Aorta (tissue), 5 donors: Measurements from ENCODE around the gene GALNTL6. TPM values are rescaled to one million over a fixed set of nuclear protein-coding genes. Genes with fewer than 3 reads are reported as not detected.

Experiments used
- ATAC-seq: fragments of 200-7000 bp; cut with Tn5 transposase; one replicate; pipeline ENCODE4 v1.9.1; 2022; ENCODE audit warnings: moderate library complexity; ENCODE audit not compliant: low FRiP score
- DNase-seq, 2 donors: peaks; one replicate each; pipeline ENCODE4 v3.0.0-alpha.2; 2020
- H3K27ac ChIP-seq, 2 donors: one replicate each; pipeline ENCODE4 v1.5.1; 2013; ENCODE audit warnings: low read length in 2 of 2, mild to moderate bottlenecking in 2 of 2, moderate library complexity in 2 of 2, control low read depth in 1 of 2, inconsistent platforms in 1 of 2, low read depth in 1 of 2
- H3K27me3 ChIP-seq, 2 donors: one replicate each; pipeline ENCODE4 v1.6.1; 2013; ENCODE audit warnings: control low read depth in 1 of 2, low read length in 1 of 2, mild to moderate bottlenecking in 1 of 2, moderate library complexity in 1 of 2; ENCODE audit not compliant: insufficient read depth in 2 of 2, control insufficient read depth in 1 of 2
- H3K36me3 ChIP-seq, 2 donors: one replicate each; pipeline ENCODE4 v1.6.1; 2013; ENCODE audit warnings: control low read depth in 1 of 2, low read length in 1 of 2, mild to moderate bottlenecking in 1 of 2; ENCODE audit not compliant: insufficient read depth in 2 of 2, control insufficient read depth in 1 of 2
- H3K4me1 ChIP-seq, 2 donors: one replicate each; pipeline ENCODE4 v1.6.1; 2013; ENCODE audit warnings: low read length in 2 of 2, control low read depth in 1 of 2, mild to moderate bottlenecking in 1 of 2, moderate library complexity in 1 of 2; ENCODE audit not compliant: insufficient read depth in 2 of 2, control insufficient read depth in 1 of 2
- H3K4me3 ChIP-seq, 2 donors: one replicate each; pipeline ENCODE4 v1.5.1; 2013; ENCODE audit warnings: low read length in 2 of 2, control low read depth in 1 of 2, mild to moderate bottlenecking in 1 of 2
- H3K9me3 ChIP-seq: one replicate; pipeline ENCODE4 v1.6.1; 2013; ENCODE audit warnings: mild to moderate bottlenecking, low read length; ENCODE audit not compliant: control insufficient read depth
- WGBS, 2 donors: extraction: QIAGEN DNeasy Blood & Tissue Kit; methylation state at CpG; one replicate each; pipeline ENCODE4 v1.1.7; 2013; 5-methylcytosine and 5-hydroxymethylcytosine counted together
- intact Hi-C, 2 donors: fragments of 100-400 bp; cut with DNase I; formaldehyde crosslinking; loops; one replicate each; pipeline versions ENCODE4 v1.14.2 to v1.15.0; 2022
- polyA plus RNA-seq, 2 donors: library from polyadenylated mRNA; stranded (reverse); fragments of 200-250 nt; gene quantifications; one replicate each; pipeline ENCODE4 v1.2.3, GENCODE V29; 2013
- total RNA-seq, 2 donors: library from RNA; stranded (reverse); fragmentation: NEBNext Ultra II Directional; extraction: Animal tissue kit (Norgen Biotek cat#: 25700); gene quantifications; one replicate each; pipeline ENCODE4 v1.2.1, GENCODE V29; 2021
- donor health status: healthy with polysubstance abuse.
- donor health status: Bipolar disorder and iron deficiency.
- donor health status: DM: no; HTN: no; CAD: no.
- donor health status: DM: no; HTN: no; CAD: no.
- donor health status: DM: yes; HTN: yes; CAD: no.

The GALNTL6 gene
- total and polyA plus RNA-seq, 4 donors, result 0.39 to 1.6 (median 0.46) TPM; not detected in 1

DNA sequence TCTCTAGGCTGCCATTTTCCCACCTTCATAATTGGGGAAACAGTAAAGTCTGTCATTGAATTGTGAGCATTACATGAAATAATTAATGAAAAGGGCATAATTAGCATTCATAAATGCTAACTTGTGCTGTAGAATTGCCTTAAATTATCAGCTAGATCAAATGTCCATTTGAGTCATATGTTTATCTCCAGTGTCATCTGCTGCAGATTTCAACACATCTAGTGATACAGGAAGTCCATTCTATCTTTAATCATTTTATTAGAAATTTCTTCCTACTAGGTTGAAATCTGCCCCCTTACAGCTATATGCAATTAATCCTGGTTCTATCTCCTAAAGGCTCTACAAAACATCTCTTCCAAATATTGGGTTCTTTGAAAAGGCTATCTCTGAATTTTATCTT lies 1115.1 kb downstream of the GALNTL6 start:
- Histone ChIP-seq H3K27me3 (no peaks in the 10 kb centered on the region), H3K4me1 (peaks cover 0 to 3% of the 10 kb centered on the region in 2 donors), H3K36me3 (no peaks in the 10 kb centered on the region), H3K27ac (no peak overlapping the region), H3K9me3 (no peaks in the 10 kb centered on the region), H3K4me3 (no peak overlapping the region)
- ATAC-seq (no peak), DNase-seq (no peak)
- intact Hi-C loops, result no loop called here

DNA sequence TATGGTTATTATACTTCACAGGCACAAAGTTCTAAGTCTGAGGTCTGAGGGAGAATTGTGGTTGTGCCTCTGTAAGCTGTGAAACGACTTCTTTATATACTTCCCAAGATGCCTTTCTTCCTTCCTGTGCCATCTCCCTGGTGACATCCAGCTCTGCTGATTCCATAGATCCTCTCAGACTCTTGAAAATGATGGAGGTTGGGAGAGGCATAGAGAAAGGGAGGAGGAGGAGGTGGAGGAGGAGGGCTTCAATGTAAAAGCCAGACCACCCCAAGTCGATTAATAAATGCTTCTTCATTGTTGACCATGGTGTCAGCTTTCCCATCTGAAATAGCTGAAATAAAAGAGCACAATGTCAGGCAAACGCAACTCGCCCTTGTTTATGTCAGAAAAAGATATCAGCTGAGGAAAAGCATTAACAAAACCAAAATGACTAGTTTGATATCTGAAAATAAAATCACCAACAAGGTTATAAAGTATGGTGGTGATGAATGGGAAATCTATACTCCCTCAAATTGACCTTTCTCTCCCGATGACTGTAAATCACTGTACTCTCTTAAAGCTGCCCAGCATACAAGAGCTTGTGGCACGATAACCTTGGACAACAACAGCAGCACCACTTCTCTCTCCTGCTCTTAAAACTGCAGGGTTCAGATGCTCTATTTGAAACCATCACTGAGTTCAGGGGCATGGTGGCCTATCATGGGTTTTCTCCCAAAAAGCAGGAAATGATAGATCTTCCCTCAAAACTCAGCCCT lies 1125.0 kb downstream of the GALNTL6 start:
- WGBS, 2 donors, result 81 to 85% methylated on average over 6 of the region's 6 CpGs
- Histone ChIP-seq H3K36me3 (no peaks in the 10 kb centered on the region), H3K4me3 (no peak overlapping the region), H3K27ac (no peak overlapping the region), H3K27me3 (no peaks in the 10 kb centered on the region), H3K9me3 (no peaks in the 10 kb centered on the region), H3K4me1 (no peaks in the 10 kb centered on the region)
- no peak for ATAC-seq
- DNase-seq, result no peak
- intact Hi-C loops, result no loop called here

DNA sequence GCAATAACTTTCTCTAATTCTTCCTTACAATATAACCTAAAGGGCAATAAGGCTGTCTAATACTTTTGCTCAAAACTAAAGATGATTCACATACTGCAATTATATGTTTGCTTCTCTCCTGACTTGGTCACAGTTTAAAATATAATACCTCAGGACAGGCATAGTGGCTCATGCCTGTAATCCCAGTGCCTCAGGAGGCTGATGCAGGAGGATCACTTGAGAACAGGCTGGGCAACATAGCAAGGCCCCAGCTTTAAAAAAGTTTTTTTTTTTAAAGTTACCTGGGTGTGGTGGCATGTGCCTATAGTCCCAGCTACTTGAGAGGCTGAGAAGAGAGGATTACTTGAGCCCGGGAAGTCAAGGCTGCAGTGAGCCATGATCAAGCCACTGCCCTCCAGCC lies 1125.7 kb downstream of the GALNTL6 start:
- no peaks in the 10 kb centered on the region for H3K9me3 ChIP-seq
- intact Hi-C loops, result no loop called here
- ATAC-seq (no peak), DNase-seq (no peak)
- 95 to 98% methylated on average over 1 of the region's 1 CpG for WGBS, 2 donors
- H3K27me3 ChIP-seq, result no peaks in the 10 kb centered on the region
- no peaks in the 10 kb centered on the region for H3K4me1 ChIP-seq
- no peak overlapping the region for H3K4me3 ChIP-seq
- no peaks in the 10 kb centered on the region for H3K36me3 ChIP-seq
- no peak overlapping the region for H3K27ac ChIP-seq

DNA sequence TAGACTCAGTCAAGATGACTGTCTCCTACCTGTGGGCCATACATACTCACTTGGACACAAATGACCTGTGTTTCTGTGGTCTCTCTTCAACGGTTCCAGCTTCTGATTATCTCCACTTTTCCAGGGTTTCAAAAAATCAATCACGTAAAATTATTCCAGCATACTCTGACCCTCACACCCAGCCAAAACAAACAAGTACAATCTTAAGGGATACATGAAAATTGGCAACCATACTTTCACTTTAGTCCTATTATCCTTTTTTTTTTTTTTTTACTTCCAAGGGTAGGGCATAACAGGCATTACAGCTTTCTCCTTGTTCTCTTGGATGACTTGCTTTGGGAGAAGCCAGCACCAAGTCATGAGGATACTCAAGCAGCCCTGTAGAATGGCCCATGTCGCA lies 1129.6 kb downstream of the GALNTL6 start:
- no peak for DNase-seq
- whole genome bisulfite sequencing, 2 donors, result 2 to 9% methylated on average over 3 of the region's 3 CpGs
- Histone ChIP-seq H3K4me3 (no peak overlapping the region), H3K9me3 (no peaks in the 10 kb centered on the region), H3K4me1 (no peaks in the 10 kb centered on the region), H3K36me3 (no peaks in the 10 kb centered on the region), H3K27me3 (no peaks in the 10 kb centered on the region), H3K27ac (no peak overlapping the region)
- no peak for ATAC-seq
- intact Hi-C loops, result no loop called here

DNA sequence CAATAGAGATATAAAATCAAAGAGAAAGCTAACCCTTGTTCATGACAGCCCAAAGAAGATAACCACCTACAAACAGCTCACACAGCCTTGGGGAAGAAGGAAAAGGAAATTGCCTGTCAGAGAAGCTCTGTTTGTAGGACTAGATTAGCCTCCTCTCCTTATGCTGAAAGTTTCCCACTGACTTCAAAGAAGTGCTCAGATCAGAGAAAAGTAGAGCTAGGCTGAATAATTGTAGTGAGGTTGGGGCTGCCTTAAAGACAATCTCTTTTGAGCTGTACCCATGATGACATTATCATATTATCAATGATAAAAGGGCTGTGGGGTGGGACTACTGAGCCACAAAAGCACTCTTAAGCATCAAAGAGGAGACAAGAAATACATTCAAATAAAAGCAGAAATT lies 1132.4 kb downstream of the GALNTL6 start:
- no peaks in the 10 kb centered on the region for H3K9me3 ChIP-seq
- ATAC-seq (no peak), DNase-seq (no peak)
- H3K4me3 ChIP-seq, result no peak overlapping the region
- no peaks in the 10 kb centered on the region for H3K36me3 ChIP-seq
- no peak overlapping the region for H3K27ac ChIP-seq
- no peaks in the 10 kb centered on the region for H3K4me1 ChIP-seq
- no peaks in the 10 kb centered on the region for H3K27me3 ChIP-seq
- intact Hi-C loops, result no loop called here

DNA sequence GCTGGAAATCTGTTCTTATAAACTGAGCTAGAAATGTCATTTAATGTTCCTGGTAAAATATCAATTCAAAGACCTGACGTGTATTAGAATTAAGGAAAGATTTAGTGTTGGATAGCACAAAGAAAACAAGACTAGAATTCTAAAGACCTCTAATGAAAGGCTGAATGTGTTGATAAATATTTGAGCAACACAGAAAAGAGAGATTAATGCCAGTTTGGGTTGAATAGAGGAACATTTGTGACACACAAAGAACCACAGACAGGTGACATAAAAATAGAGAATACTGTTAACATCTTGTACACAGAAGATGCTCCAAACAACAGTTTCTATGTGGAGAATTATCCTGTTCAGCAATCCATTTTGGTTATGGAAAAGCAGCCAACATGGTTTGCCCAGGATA lies 1133.3 kb downstream of the GALNTL6 start:
- no peak overlapping the region for H3K4me3 ChIP-seq
- H3K4me1 ChIP-seq, result peaks cover 0 to 5% of the 10 kb centered on the region in 2 donors
- 39 to 40% methylated on average over 1 of the region's 1 CpG for WGBS, 2 donors
- intact Hi-C loops, result no loop called here
- no peak for ATAC-seq
- no peak for DNase-seq
- H3K36me3 ChIP-seq, result no peaks in the 10 kb centered on the region
- H3K9me3 ChIP-seq, result no peaks in the 10 kb centered on the region
- H3K27ac ChIP-seq, result no peak overlapping the region
- no peaks in the 10 kb centered on the region for H3K27me3 ChIP-seq

DNA sequence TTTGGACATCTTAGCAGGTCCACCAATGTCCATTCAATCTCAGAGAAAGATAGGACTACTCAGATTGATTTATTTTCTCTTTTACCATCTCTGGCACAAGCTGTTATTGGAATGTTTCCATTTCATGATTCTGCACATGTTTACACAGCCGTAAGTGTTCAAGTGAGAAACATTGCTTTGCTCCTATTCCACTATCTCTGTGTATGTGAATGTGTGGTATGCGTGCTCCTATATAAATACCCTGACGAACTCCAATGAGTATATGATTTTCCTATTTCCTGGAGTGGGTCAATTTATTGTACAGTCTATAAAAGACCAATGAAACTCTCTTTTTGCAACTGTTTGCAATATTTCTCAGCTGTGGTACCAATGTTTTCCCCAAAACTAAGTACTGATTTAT lies 1134.4 kb downstream of the GALNTL6 start:
- Histone ChIP-seq H3K27me3 (no peaks in the 10 kb centered on the region), H3K4me3 (no peak overlapping the region), H3K4me1 (peaks cover 0 to 5% of the 10 kb centered on the region in 2 donors), H3K9me3 (no peaks in the 10 kb centered on the region), H3K36me3 (no peaks in the 10 kb centered on the region), H3K27ac (no peak overlapping the region)
- intact Hi-C loops, result no loop called here
- WGBS, 2 donors, result 49 to 58% methylated on average over 3 of the region's 3 CpGs
- no peak for ATAC-seq
- DNase-seq, result no peak

DNA sequence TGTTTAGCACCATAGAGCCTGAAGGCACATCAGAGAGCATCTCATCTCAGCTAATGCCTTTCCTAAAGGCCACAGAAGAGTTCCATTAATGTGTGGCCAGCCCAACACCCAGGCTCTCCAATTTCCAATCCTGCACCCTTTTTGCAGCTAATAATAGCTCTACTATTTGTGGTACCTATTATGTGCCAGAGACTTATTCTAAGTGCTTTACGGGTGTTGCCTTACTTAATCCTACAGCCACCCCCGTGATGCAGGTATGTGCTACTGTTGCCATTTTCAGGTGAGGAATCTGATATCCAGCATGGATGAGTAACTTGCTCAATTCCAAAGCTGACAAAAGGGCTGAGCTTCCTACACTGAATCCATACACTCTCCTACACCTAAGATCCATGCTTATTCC lies 1137.8 kb downstream of the GALNTL6 start:
- Histone ChIP-seq H3K9me3 (no peaks in the 10 kb centered on the region), H3K4me3 (no peak overlapping the region), H3K27ac (no peak overlapping the region), H3K4me1 (peaks cover 0 to 5% of the 10 kb centered on the region in 2 donors), H3K36me3 (no peaks in the 10 kb centered on the region), H3K27me3 (no peaks in the 10 kb centered on the region)
- WGBS, 2 donors, result 7 to 20% methylated on average over 2 of the region's 2 CpGs
- intact Hi-C loops, result no loop called here
- DNase-seq (no peak), ATAC-seq (no peak)

DNA sequence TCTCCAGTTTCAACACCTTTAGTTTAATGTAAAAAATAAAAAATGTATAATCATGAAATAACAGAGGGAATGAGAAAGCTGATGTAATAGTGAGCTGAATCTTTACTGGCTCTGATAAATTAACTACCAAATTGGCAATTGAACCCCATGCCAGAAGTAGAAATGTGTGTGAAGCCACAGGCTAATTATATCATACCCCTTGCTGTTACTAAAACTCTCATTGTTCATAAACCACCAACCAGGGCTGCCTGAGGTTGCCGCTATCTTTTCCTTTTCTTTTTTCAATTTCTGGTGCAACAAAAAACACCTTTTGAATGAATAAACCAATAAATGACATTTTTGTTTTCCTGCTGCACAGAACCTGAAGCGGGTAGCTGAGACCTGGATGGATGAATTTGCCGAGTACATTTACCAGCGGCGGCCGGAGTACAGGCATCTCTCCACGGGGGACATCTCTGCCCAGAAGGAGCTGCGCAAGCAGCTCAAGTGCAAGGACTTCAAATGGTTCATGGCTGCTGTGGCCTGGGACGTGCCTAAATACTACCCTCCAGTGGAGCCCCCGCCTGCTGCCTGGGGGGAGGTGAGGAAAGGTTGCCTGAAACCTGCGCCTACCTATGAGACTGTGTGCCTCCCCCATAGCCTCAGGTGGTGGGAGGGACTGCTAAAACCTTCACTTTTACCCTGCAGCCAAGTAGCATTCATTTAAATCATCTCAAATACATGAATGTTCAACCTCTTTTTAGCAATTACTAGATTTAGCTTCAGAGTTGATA lies 1138.7 kb downstream of the GALNTL6 start:
- H3K27me3 ChIP-seq, result no peaks in the 10 kb centered on the region
- H3K9me3 ChIP-seq, result no peaks in the 10 kb centered on the region
- no peak overlapping the region for H3K27ac ChIP-seq
- DNase-seq (no peak), ATAC-seq (no peak)
- H3K4me3 ChIP-seq, result no peak overlapping the region
- intact Hi-C loops, result no loop called here
- peaks cover 0 to 5% of the 10 kb centered on the region in 2 donors for H3K4me1 ChIP-seq
- WGBS, 2 donors, result 95 to 96% methylated on average over 11 of the region's 11 CpGs
- H3K36me3 ChIP-seq, result no peaks in the 10 kb centered on the region
